Endothelial cell of umbilical vein (primary cell): ENCODE measurements around the gene PLA2G5. TPM values are rescaled to one million over a fixed set of nuclear protein-coding genes. Genes with fewer than 3 reads are reported as not detected.

Experiments used
- BruUV-seq: library from RNA; stranded (reverse); fragments of 400-500 nt; replicated peaks from 2 replicates; lab custom pipeline; 2021; lab: Mats Ljungman, UMichigan
- CTCF ChIA-PET: fragments of 300-600, 350-600 bp; sonication (Branson Sonifier 250); formaldehyde crosslinking; loops from one replicate; lab custom pipeline; 2021; ENCODE audit warnings: antibody characterized with exemption, inconsistent platforms; lab: Charles Lee
- POLR2A ChIA-PET: fragments of 300-600, 350-600 bp; sonication (Branson Sonifier 250); formaldehyde crosslinking; loops from one replicate; lab custom pipeline; 2021; ENCODE audit warnings: antibody characterized with exemption, inconsistent platforms; lab: Charles Lee
- DNase-seq: peaks from one replicate; pipeline ENCODE4 v3.0.0-alpha.2; 2011; ENCODE audit warnings: low read depth, low spot score
- FAIRE-seq: peaks from 2 replicates; lab custom pipeline; 2011; peaks lifted over from hg19 to GRCh38; lab: Jason Lieb, UNC
- H2AFZ ChIP-seq: 2 replicates; pipeline ENCODE4 v1.6.0; 2012; ENCODE audit warnings: low read depth, low read length, control low read depth, inconsistent platforms
- H3K27ac ChIP-seq: 2 replicates; pipeline ENCODE4 v1.5.1; 2011; ENCODE audit warnings: low read depth, mild to moderate bottlenecking, control low read depth, low read length, moderate library complexity; ENCODE audit not compliant: insufficient read depth
- H3K27me3 ChIP-seq, 2 experiments: 2 replicates each; pipeline versions ENCODE4 v1.6.0 to v1.6.1; 2011; ENCODE audit warnings: low read length in 2 of 2, mixed read lengths in 1 of 2; ENCODE audit not compliant: control insufficient read depth in 2 of 2, insufficient read depth in 2 of 2
- H3K36me3 ChIP-seq, 2 experiments: 2 replicates in 1 of 2; 3 replicates in 1 of 2; pipeline ENCODE4 v1.5.1; 2011; ENCODE audit warnings: low read length in 2 of 2, mild to moderate bottlenecking in 1 of 2, moderate library complexity in 1 of 2; ENCODE audit not compliant: control insufficient read depth in 2 of 2, insufficient read depth in 2 of 2; ENCODE audit errors: extremely low read depth in 1 of 2
- H3K4me1 ChIP-seq: 3 replicates; pipeline ENCODE4 v1.5.1; 2011; ENCODE audit warnings: mild to moderate bottlenecking, low read length; ENCODE audit not compliant: control insufficient read depth, insufficient read depth; ENCODE audit errors: extremely low read depth
- H3K4me2 ChIP-seq: 2 replicates; pipeline ENCODE4 v1.6.1; 2011; ENCODE audit warnings: low read length, control low read depth, mixed read lengths; ENCODE audit not compliant: insufficient read depth
- H3K4me3 ChIP-seq, 3 experiments: fragments of 200-600 bp in 1 of 3; sonication (generic), shearing (Covaris generic) in 1 of 3; replicated peaks in 1 of 3; 2 replicates each; pipeline ENCODE4 v1.5.1; 2011 to 2016; ENCODE audit warnings: control low read depth in 3 of 3, low read length in 3 of 3, mild to moderate bottlenecking in 2 of 3, inconsistent platforms in 1 of 3, low read depth in 1 of 3, moderate library complexity in 1 of 3; ENCODE audit not compliant: insufficient read depth in 1 of 3
- H3K79me2 ChIP-seq: 2 replicates; pipeline ENCODE4 v1.6.0; 2012; ENCODE audit warnings: low read length, inconsistent platforms; ENCODE audit not compliant: control insufficient read depth, insufficient read depth
- H3K9ac ChIP-seq: replicated peaks from 2 replicates; pipeline ENCODE3; 2011; ENCODE audit warnings: low read length, control low read depth; ENCODE audit not compliant: insufficient read depth; ENCODE audit errors: extremely low read depth
- H3K9me1 ChIP-seq: replicated peaks from 3 replicates; pipeline ENCODE4 v1.6.0; 2011; ENCODE audit warnings: mild to moderate bottlenecking, low read length; ENCODE audit not compliant: control insufficient read depth, insufficient read depth; ENCODE audit errors: extremely low read depth
- H3K9me3 ChIP-seq: replicated peaks from 2 replicates; pipeline ENCODE4 v1.5.1; 2012; ENCODE audit warnings: low read length, inconsistent platforms; ENCODE audit not compliant: control insufficient read depth, insufficient read depth
- H4K20me1 ChIP-seq: replicated peaks from 2 replicates; pipeline ENCODE3; 2011; ENCODE audit warnings: mild to moderate bottlenecking, low read length; ENCODE audit not compliant: control insufficient read depth, insufficient read depth; ENCODE audit errors: extremely low read depth
- EZH2 ChIP-seq: IDR thresholded peaks from 2 replicates; pipeline ENCODE4 v1.6.1; 2012; ENCODE audit warnings: borderline replicate concordance, low read depth, mild to moderate bottlenecking, moderate library complexity, low read length, inconsistent platforms; ENCODE audit not compliant: severe bottlenecking
- FOS ChIP-seq: IDR thresholded peaks from 2 replicates; pipeline ENCODE4 v1.6.1; 2011; ENCODE audit warnings: mild to moderate bottlenecking, low read length, moderate library complexity, borderline replicate concordance; ENCODE audit not compliant: insufficient read depth
- GATA2 ChIP-seq: IDR thresholded peaks from 2 replicates; pipeline ENCODE4 v1.7.0; 2011; ENCODE audit warnings: low read depth, mild to moderate bottlenecking, moderate library complexity, mixed read lengths, low read length; ENCODE audit not compliant: insufficient read length, insufficient read depth
- JUN ChIP-seq: IDR thresholded peaks from 2 replicates; pipeline ENCODE4 v1.6.1; 2011; ENCODE audit warnings: borderline replicate concordance, low read depth; ENCODE audit not compliant: insufficient read length, insufficient read depth
- MYC ChIP-seq: IDR thresholded peaks from one replicate; pipeline ENCODE4 v1.6.1; 2011; ENCODE audit warnings: mild to moderate bottlenecking, low read depth, low read length
- POLR2A ChIP-seq: IDR thresholded peaks from 2 replicates; pipeline ENCODE4 v1.6.1; 2012; ENCODE audit warnings: low read depth, mild to moderate bottlenecking, control low read depth, low read length
- POLR2AphosphoS5 ChIP-seq: IDR thresholded peaks from 2 replicates; pipeline ENCODE4 v1.6.1; 2012; ENCODE audit warnings: low read depth, mild to moderate bottlenecking, control low read depth, low read length, moderate library complexity; ENCODE audit not compliant: insufficient read depth
- dilution Hi-C: fragments of 300-500 bp; cut with MboI; formaldehyde crosslinking; loops from one replicate; pipeline ENCODE4 v1.15.0; 2019; ENCODE audit warnings: low sequenced_read_pairs; ENCODE audit not compliant: extremely low pct_ligation_motif_present
- intact Hi-C: fragments of 100-400 bp; cut with micrococcal nuclease; formaldehyde crosslinking; loops from one replicate; pipeline ENCODE4 v1.10.0; 2022
- polyA plus RNA-seq, 4 experiments: library from polyadenylated mRNA; depleted of rRNA in 3 of 4; stranded (reverse) in 3 of 4; unstranded in 1 of 4; fragments of >200 nt; gene quantifications; 2 replicates each; pipeline versions ENCODE4 v1.2.1 to v1.2.3, GENCODE V29; 2011 to 2012; ENCODE audit warnings: missing spikeins in 1 of 4
- total RNA-seq: library from RNA; stranded (reverse); gene quantifications from 2 replicates; pipeline ENCODE4 v1.2.3, GENCODE V29; 2021
- TF ChIP-seq, protein P1 (sequence below), 2 donors: IDR thresholded peaks; 1 replicate in 1 of 2; 2 replicates in 1 of 2; pipeline ENCODE4 v1.5.1; 2011; ENCODE audit warnings: low read length in 2 of 2, mild to moderate bottlenecking in 2 of 2, moderate library complexity in 2 of 2, control low read depth in 1 of 2, inconsistent platforms in 1 of 2, low read depth in 1 of 2; ENCODE audit not compliant: insufficient read depth in 1 of 2; ENCODE audit errors: extremely low read depth in 1 of 2
- TF ChIP-seq, protein P2 (sequence below): IDR thresholded peaks from 2 replicates; pipeline ENCODE4 v1.6.1; 2011; ENCODE audit not compliant: insufficient read depth, insufficient read length

The PLA2G5 gene
- total and polyA plus RNA-seq, 2 donors (not counting 3 experiments of a cell fraction or from before 2014, with no cell fraction given) = 0.06 TPM; not detected in 1

DNA sequence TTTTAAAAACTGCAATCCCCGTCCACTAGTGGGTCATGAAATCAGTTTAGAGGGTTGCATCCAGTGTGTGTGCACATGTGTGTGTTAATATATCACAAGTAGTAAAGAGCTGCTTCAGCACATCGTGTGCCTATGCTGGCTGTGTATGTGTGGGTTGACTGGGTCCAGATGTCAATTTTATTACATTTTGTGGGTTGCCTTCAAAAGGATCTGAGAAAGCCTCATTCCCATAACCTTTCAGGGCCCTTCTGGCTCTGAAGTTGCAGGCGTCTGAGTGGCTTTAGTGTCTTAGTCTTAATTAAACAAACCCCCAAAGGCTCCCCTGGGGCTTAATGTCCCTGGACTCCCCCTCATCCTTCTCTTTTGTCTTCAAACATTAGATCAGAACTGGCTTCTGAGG is 29.5 kb downstream of the PLA2G5 start:
- H3K9me1 ChIP-seq = no peaks in the 10 kb centered on the region

More for the DNA sequence above, 29.5 kb downstream of the PLA2G5 start:
- H3K9me3 ChIP-seq = no peaks in the 10 kb centered on the region
- H3K79me2 ChIP-seq = no peaks in the 10 kb centered on the region
- H4K20me1 ChIP-seq = no peaks in the 10 kb centered on the region
- intact Hi-C loops = no loop called here
- dilution Hi-C loops = no loop called here
- ChIA-PET POLR2A (no interaction called here), CTCF (interaction anchor here (0.6 to 3.4 kb wide), 6 partner anchors 9 to 95 kb away, joined by 3 to 32 read pairs (median 3); no protein-coding TSS in a partner anchor)
- DNase-seq (no peak), FAIRE-seq (no peak)
- no peak overlapping the region for H3K9ac ChIP-seq
- no peak overlapping the region for H3K4me2 ChIP-seq
- no peaks in the 10 kb centered on the region for H3K4me1 ChIP-seq
- H3K27me3 ChIP-seq = peaks cover 0 to 2% of the 10 kb centered on the region in 2 experiments
- TF ChIP-seq JUN (no peak), GATA2 (no peak), EZH2 (no peak), POLR2AphosphoS5 (no peak), FOS (no peak), MYC (no peak), POLR2A (no peak)
- TF ChIP-seq, protein P1, sequence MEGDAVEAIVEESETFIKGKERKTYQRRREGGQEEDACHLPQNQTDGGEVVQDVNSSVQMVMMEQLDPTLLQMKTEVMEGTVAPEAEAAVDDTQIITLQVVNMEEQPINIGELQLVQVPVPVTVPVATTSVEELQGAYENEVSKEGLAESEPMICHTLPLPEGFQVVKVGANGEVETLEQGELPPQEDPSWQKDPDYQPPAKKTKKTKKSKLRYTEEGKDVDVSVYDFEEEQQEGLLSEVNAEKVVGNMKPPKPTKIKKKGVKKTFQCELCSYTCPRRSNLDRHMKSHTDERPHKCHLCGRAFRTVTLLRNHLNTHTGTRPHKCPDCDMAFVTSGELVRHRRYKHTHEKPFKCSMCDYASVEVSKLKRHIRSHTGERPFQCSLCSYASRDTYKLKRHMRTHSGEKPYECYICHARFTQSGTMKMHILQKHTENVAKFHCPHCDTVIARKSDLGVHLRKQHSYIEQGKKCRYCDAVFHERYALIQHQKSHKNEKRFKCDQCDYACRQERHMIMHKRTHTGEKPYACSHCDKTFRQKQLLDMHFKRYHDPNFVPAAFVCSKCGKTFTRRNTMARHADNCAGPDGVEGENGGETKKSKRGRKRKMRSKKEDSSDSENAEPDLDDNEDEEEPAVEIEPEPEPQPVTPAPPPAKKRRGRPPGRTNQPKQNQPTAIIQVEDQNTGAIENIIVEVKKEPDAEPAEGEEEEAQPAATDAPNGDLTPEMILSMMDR (IDR thresholded peaks at IDR 0.05; ENCODE audit: extremely low read depth in 1 of 2, insufficient read depth in 1 of 2, low read depth in 1 of 2, low read length in 2 of 2) = no peak
- TF ChIP-seq, protein P2, sequence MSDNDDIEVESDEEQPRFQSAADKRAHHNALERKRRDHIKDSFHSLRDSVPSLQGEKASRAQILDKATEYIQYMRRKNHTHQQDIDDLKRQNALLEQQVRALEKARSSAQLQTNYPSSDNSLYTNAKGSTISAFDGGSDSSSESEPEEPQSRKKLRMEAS = no peak
- H3K27ac ChIP-seq = no peak overlapping the region
- H3K4me3 ChIP-seq = no peak overlapping the region
- no TSS peak for BruUV-seq
- no peak overlapping the region for H2AFZ ChIP-seq
- no peaks in the 10 kb centered on the region for H3K36me3 ChIP-seq
